PC-9 (cell line): ENCODE data around the gene GLP1R.

Source experiments
- EZH2 ChIP-seq: fragments of 200-600 bp; sonication (generic); IDR thresholded peaks from 2 replicates; pipeline ENCODE4 v1.8.0; 2017; ENCODE audit warnings: antibody characterized with exemption, low read depth
- TF ChIP-seq, protein P1 (sequence below): fragments of 200-600 bp; sonication (generic); conservative IDR thresholded peaks from 2 replicates; pipeline ENCODE4 v1.6.1; 2017; ENCODE audit warnings: mixed run types, antibody characterized with exemption, mild to moderate bottlenecking, moderate library complexity

DNA sequence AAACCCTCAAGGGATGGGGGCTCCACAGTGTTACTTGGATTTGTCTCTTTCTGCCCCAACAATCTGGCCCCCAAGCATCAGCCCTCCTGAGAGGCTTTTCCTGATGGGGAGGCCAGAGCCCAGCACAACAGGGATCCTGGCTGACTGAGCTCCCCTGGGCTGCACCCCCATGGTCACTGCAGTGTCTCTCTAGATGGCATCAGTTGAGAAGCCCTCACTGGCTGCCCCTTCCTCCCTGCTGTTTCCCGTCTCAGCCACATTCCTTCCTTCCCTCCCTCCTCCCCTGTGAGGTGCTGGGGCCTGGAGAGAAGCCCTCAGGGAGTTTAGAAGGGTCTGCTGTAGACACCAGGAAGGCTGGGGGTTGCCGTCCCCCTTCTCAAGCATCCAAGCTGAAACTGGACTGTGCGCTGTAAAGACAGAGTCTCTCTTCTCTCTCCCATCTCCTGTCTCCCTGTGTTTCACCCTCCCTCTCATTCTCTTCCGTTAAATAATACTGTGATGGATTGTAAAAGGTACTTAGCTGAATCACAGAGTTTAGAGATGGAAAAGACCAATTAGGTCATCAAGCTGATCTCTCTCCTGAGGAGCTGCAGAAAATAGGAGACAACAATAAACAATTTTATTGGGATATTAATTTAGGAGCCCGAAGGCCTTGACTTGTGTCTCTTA lies 36.7 kb downstream of the GLP1R start:
- TF ChIP-seq, protein P1, sequence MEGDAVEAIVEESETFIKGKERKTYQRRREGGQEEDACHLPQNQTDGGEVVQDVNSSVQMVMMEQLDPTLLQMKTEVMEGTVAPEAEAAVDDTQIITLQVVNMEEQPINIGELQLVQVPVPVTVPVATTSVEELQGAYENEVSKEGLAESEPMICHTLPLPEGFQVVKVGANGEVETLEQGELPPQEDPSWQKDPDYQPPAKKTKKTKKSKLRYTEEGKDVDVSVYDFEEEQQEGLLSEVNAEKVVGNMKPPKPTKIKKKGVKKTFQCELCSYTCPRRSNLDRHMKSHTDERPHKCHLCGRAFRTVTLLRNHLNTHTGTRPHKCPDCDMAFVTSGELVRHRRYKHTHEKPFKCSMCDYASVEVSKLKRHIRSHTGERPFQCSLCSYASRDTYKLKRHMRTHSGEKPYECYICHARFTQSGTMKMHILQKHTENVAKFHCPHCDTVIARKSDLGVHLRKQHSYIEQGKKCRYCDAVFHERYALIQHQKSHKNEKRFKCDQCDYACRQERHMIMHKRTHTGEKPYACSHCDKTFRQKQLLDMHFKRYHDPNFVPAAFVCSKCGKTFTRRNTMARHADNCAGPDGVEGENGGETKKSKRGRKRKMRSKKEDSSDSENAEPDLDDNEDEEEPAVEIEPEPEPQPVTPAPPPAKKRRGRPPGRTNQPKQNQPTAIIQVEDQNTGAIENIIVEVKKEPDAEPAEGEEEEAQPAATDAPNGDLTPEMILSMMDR: no peak
- TF ChIP-seq EZH2: no peak
